ENCODE results near the gene RFLNA.
A peak's percentile ranks its signal among the peaks of the same experiment; 100 is the strongest.

The RFLNA gene

DNA sequence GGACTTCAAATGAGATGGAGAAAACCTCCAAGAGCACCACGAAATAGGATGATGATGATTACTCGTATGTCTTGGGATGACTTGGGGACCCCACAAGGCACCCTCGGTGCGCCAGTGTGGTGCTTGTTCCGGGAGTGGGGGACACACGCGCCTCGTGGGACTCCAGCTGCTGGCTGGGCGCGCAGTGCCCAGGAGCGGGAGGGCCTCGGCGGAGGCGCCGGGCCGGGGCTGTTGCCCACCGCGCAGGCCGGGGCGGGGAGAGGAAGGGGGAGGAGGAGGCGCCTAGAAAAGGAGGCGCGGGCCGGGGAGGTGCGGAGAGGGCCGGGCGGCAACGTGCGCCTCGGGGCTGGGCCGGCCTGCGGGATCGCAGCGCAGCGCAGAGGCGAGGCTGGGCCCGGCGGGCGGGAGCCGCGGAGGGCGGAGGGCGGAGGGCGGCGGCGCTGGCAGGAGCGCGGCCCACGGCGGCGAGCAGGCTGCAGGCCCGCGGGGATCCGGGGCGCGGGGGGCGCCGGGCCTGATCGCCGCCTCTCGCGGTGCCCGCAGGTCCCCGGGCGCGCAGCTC, at the start of gene RFLNA:
Gene RFLNA, plus strand, starts transcription at position 314 of the 562 bp plus-strand sequence. CDS start 337 bp downstream, outside the sequence.
- no peak for DNase-seq

DNA sequence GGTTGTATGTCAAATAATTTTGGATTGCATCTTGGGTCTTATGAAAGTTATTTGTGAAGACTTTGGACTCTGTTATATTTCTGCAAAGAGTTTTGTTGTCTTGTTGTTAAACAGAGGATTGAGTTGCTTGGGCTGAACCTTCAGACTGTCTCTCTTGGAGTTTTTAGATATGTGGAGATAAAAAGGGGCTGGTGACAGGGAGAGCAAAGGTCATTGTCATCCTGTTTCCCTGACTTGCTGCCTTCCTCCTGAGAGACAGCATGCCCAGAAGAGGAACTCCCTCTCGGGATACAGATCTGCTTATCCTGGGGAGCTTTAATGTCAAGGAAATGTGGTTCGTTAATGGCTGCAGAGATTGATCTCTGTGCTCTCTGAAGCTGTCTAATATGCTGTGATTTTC, 47.6 kb upstream of the RFLNA start:
- DNase-seq = no peak

- DNase-seq = no peak
Observed at GRCh38 chr12:124248941-124249825, 45.7 kb upstream of the RFLNA start.

DNA sequence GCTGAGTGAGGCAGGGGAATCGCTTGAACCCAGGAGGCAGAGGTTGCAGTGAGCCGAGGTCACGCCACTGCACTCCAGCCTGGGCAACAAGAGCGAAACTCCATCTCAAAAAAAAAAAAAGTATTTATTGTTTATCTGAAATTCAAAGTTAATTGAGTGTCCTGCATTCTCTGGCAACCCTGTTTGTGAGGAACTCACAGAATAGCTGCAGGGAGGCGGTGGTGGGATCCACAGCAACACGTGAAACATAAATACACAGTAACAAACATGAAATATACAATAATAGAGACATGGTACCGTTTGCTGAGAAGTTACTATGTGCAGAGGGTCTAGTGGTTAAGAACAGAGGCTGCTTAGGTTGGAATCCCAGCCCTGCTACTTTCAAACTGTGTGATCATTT, 43.7 kb upstream of the RFLNA start:
- no peak for DNase-seq

- no peak for DNase-seq
Observed at GRCh38 chr12:124252964-124253363, 41.9 kb upstream of the RFLNA start.

GRCh38 chr12:124254126-124254525, 40.8 kb upstream of the RFLNA start:
- DNase-seq = no peak

GRCh38 chr12:124259154-124260066, 35.5 kb upstream of the RFLNA start:
- DNase-seq = no peak

GRCh38 chr12:124261885-124262284, 33.0 kb upstream of the RFLNA start:
- DNase-seq = no peak

DNA sequence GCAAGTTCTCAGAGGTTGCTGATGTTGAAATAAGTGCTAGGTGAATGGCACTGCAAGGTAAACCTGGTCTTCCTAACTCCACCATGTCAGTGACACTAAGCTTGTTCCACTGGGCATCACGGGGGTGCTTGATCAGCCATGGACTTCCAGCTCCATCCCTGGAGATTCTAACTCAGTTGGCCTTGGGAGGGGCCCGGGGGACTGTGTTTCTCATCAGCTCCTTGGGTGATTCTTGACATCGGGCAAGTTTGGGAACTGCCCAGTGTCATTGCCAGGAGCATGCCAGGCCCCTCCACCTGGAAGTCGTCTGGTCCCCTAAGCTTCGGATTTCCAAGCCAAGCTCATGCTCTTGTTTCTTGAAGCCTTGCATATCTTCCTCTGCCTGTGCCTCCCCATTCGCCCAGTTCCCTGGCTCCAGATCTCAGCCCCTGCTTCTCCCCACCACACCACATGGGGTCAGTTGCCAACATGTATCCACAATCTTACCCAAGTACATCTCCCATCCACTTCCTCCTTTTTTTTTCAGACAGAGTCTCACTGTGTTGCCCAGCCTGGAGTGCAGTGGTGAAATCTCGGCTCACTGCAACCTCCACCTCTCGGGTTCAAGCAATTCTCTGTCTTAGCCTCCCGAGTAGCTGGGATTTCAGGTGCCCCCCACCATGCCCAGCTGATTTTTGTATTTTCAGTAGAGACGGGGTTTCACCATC, 30.7 kb upstream of the RFLNA start:
- DNase-seq = no peak

DNA sequence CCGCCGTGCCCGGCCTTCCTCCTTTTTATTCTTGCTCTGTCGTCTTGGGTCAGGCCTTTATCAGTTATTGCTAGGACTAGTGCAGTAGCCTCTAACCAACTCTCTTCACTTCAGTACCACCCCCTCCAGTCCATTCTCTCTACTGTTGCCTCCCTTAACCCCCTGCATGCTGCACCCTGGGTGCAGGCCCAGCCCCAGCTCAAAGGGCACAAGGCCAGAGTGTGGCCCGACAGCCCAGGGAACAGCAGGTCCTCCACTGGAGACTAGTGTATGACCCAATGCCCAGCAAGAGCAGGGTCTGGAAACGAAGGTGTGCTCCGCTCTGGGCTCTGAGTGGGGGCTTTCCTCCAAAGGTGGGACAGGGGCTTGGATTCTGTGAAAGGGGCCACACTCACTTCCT, 30.0 kb upstream of the RFLNA start:
- no peak for DNase-seq

DNA sequence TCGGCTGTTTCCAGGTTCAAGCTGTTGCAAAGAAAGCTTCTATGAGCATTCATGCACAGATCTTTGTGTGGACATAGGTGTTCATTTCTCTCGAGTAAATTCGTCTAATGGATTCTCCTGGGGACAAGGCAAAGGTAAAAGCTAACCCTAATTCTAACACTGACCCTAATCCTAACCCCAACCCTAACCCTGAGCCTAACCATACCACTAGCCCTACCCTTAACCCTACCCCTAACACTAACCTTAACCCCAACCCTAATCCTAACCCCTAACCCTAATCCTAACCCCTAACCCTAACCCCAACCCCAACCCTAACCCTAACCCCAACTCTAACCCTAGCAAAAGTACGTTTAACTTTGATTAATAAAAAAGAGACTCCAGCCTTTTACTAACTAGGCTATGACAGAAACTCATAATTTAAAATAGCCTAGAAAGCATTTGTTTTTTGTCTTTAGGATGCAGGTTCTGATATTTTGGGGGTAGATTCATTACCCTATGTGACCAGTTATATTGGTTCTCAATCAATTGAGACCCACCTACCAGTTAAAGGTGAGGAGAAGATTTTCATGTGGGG, 27.6 kb upstream of the RFLNA start:
- DNase-seq = no peak

GRCh38 chr12:124270671-124271070, 24.2 kb upstream of the RFLNA start:
- no peak for DNase-seq

GRCh38 chr12:124273630-124274029, 21.3 kb upstream of the RFLNA start:
- peak; percentile 8 to 36 for DNase-seq

- DNase-seq = no peak
Observed at GRCh38 chr12:124276337-124276736, 18.6 kb upstream of the RFLNA start.

DNA sequence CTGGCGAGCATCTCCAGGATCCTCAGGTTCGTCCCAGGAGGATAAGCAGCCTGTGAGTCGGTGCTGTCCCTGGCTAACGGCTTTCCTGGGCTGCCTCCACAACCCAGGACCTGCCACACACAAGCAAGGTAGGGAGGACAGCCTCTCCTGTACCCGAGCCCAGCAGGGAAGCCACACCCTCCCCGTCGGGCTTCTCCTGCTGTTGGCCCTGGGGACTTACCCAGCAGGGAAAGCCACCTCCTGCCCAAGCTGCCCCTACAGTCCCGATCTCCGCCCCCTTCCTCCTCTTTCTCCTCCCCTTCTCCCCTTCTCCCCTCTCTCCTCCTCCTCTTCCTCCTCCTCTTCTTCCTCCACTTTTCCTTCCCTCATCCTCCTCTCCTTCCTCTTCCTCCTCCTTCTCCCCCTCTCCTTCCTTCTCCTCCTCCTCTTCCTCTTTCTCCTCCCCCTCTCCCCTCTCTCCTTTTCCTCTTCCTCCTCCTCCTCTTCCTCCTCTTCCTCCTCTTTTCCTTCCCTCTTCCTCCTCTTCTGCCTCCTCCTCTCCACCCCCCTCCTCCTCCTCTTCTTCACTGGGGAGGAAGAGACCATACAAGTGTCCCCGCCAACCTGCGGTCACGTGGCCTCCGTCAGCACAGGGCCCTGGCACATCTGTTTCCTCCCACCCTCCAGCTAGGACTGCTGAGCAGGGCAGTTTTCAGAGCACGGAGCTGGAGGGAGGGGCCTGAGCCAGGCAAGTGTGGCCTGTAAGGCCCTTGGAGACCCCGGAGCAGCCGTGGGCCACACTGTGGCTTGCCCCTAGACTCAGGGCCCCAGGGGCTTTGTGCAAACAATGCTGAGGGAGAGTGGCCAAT, 17.3 kb upstream of the RFLNA start:
- DNase-seq = peak; percentile 12 to 34

GRCh38 chr12:124278389-124279101, 16.3 kb upstream of the RFLNA start:
- DNase-seq = no peak

DNA sequence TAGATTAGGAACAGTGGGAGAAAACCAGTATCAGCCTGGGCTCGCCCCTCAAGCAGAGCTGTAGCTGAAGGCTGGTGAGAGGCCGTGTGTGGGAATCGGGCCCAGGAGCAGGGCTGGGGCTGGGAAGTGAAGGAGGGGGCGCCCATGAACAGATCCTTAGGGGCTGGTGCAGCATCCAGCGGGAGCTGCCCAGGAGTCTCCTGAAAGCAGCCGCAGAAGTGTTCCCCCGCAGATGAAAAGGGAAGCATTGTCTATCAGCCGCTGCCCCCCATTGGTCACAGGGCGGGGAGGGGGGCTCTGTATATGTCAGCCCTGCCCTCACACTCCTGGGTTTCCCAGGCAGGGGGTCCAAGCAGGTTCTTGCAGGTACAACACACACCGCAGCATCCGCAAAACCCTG, 15.6 kb upstream of the RFLNA start:
- no peak for DNase-seq

- no peak for DNase-seq
Observed at GRCh38 chr12:124279846-124280360, 15.0 kb upstream of the RFLNA start.

GRCh38 chr12:124281309-124281708, 13.6 kb upstream of the RFLNA start:
- no peak for DNase-seq

DNA sequence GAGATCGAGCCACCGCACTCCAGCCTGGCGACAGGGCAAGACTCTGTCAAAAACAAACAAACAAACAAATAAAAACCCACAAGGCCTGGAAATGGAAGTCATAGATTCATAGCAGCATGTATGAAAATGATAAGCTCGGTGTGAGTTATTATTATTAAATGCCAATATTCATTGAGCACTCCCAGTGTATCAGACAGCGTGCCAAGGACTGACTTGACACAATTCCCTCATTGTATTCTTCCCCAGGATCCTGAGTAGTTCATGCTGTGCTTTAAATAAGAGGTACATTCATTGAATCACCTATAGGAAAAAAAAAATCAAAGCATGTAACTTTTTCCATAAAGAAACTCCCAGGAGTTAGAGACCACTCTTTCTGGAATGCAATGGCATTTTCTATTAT, 12.6 kb upstream of the RFLNA start:
- no peak for DNase-seq

DNA sequence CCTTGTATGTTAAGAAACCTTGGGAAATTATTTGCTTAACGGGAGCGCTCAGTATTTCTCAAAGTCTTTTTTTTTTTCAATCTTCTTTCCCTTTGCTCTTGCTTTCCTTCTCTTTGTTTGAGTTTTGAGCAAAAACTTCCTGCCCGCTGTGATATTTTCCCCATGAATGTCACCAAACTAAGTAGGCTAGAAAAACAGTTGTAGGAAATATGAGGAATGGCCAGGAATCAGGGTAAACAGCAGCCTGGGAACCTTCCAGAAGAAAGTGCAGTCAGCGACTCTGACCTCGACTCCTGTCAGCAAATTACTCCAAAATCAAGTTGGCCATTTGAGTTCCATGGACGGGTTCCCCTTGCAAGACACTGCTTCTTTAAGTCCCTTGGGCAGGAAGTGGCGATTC, 11.6 kb upstream of the RFLNA start:
- no peak for DNase-seq
